GM23248 (cell line): ENCODE results near the gene OAF. TPM values are rescaled to one million over a fixed set of nuclear protein-coding genes. Genes with fewer than 3 reads are reported as not detected.

Experiments used
- DNase-seq: peaks from one replicate; pipeline ENCODE4 v3.0.0-alpha.2; 2015
- H2AFZ ChIP-seq: fragments of 200-600 bp; sonication (generic); 2 replicates; pipeline ENCODE4 v1.6.1; 2016; ENCODE audit warnings: antibody characterized with exemption
- H3F3A ChIP-seq: fragments of 200-600 bp; sonication (generic); 2 replicates; pipeline ENCODE4 v1.6.1; 2016; ENCODE audit warnings: mild to moderate bottlenecking, antibody characterized with exemption, mixed run types; ENCODE audit not compliant: insufficient read depth
- H3K27ac ChIP-seq: fragments of 200-600 bp; sonication (generic); 2 replicates; pipeline ENCODE4 v1.5.1; 2016; ENCODE audit warnings: mild to moderate bottlenecking
- H3K27me3 ChIP-seq: fragments of 200-600 bp; sonication (generic); replicated peaks from 2 replicates; pipeline ENCODE4 v1.6.1; 2016; ENCODE audit warnings: mild to moderate bottlenecking; ENCODE audit not compliant: insufficient read depth
- H3K36me3 ChIP-seq: fragments of 200-600 bp; sonication (generic); 2 replicates; pipeline ENCODE4 v1.6.1; 2016; ENCODE audit warnings: low read depth, mild to moderate bottlenecking
- H3K4me1 ChIP-seq: fragments of 200-600 bp; sonication (generic); 2 replicates; pipeline ENCODE4 v1.6.1; 2016; ENCODE audit warnings: mild to moderate bottlenecking; ENCODE audit not compliant: insufficient read depth
- H3K4me2 ChIP-seq: fragments of 200-600 bp; sonication (generic); one replicate; pipeline ENCODE4 v1.6.1; 2016; ENCODE audit warnings: mild to moderate bottlenecking; ENCODE audit not compliant: unreplicated experiment
- H3K4me3 ChIP-seq: fragments of 200-600 bp; sonication (generic); 2 replicates; pipeline ENCODE4 v1.5.1; 2016; ENCODE audit warnings: mild to moderate bottlenecking
- H3K79me2 ChIP-seq: fragments of 200-600 bp; sonication (generic); 2 replicates; pipeline ENCODE4 v1.6.1; 2016; ENCODE audit warnings: mild to moderate bottlenecking; ENCODE audit not compliant: insufficient read depth
- H3K9ac ChIP-seq: fragments of 200-600 bp; sonication (generic); 2 replicates; pipeline ENCODE4 v1.6.1; 2016; ENCODE audit warnings: mild to moderate bottlenecking
- H3K9me2 ChIP-seq: fragments of 200-600 bp; sonication (generic); 2 replicates; pipeline ENCODE4 v1.6.1; 2016; ENCODE audit warnings: mixed run types, mild to moderate bottlenecking, moderate library complexity; ENCODE audit not compliant: insufficient read depth
- H3K9me3 ChIP-seq: fragments of 200-600 bp; sonication (generic); one replicate; pipeline ENCODE4 v1.6.1; 2017; ENCODE audit warnings: low read depth
- H4K20me1 ChIP-seq: fragments of 200-600 bp; sonication (generic); 2 replicates; pipeline ENCODE4 v1.6.0; 2016; ENCODE audit not compliant: insufficient read depth
- EZH2 ChIP-seq: fragments of 200-600 bp; sonication (generic); IDR thresholded peaks from 2 replicates; pipeline ENCODE4 v1.6.1; 2018; ENCODE audit warnings: antibody characterized with exemption, mild to moderate bottlenecking; ENCODE audit not compliant: insufficient read depth, poor library complexity, severe bottlenecking
- EZH2phosphoT487 ChIP-seq: fragments of 200-600 bp; sonication (generic); IDR thresholded peaks from 2 replicates; pipeline ENCODE4 v1.6.1; 2018; ENCODE audit warnings: antibody characterized with exemption, moderate library complexity, mild to moderate bottlenecking, low read depth; ENCODE audit not compliant: insufficient read depth
- WGBS, 2 experiments: methylation state at CpG; one replicate each; pipeline ENCODE4 v1.1.6; 2015 to 2017; ENCODE audit warnings: low lambda C conversion rate in 2 of 2, low coverage in 1 of 2; ENCODE audit errors: missing lambda C conversion rate in 2 of 2; 5-methylcytosine and 5-hydroxymethylcytosine counted together
- in situ Hi-C: fragments of 300-500 bp; cut with MboI; formaldehyde crosslinking; loops from 2 replicates; pipeline ENCODE4 v1.15.0; 2020
- polyA plus RNA-seq: library from polyadenylated mRNA; unstranded; fragments of >200 nt; fragmentation: Nextera tagmentation; extraction: Ambion mirVana; gene quantifications from 2 replicates; pipeline ENCODE4 v1.2.1, GENCODE V29; 2016
- total RNA-seq: library from RNA; depleted of rRNA; stranded (reverse); fragments of >200 nt; shearing (Covaris generic); gene quantifications from 2 replicates; pipeline ENCODE4 v1.2.3, GENCODE V29; 2014

Gene OAF
- total and polyA plus RNA-seq, 2 experiments from 2014 or later = 80.0 to 116 TPM

- peaks cover 15% of the 10 kb centered on the region for H3F3A ChIP-seq
- peaks cover 65% of the 10 kb centered on the region for H3K79me2 ChIP-seq
- peak overlapping the region; percentile 90 for H3K4me2 ChIP-seq
- peak; percentile 40 for DNase-seq
- H3K9me3 ChIP-seq = no peaks in the 10 kb centered on the region
- peak overlapping the region; percentile 54; the same call in 1 of the 2 replicates for H2AFZ ChIP-seq
- peak overlapping the region; percentile 88 for H3K4me3 ChIP-seq
- peak overlapping the region; percentile 95 for H3K9ac ChIP-seq
- H3K4me1 ChIP-seq = peaks cover 47% of the 10 kb centered on the region
- peak overlapping the region; percentile 45 for H3K27ac ChIP-seq
- H3K36me3 ChIP-seq = no peaks in the 10 kb centered on the region
- TF ChIP-seq EZH2 (no peak), EZH2phosphoT487 (no peak)
- 38 to 46% methylated on average over 2 of the region's 2 CpGs for WGBS, 2 experiments
- H3K9me2 ChIP-seq = no peaks in the 10 kb centered on the region
- no peaks in the 10 kb centered on the region for H3K27me3 ChIP-seq
- in situ Hi-C loops = no loop called here
- H4K20me1 ChIP-seq = no peaks in the 10 kb centered on the region
Measured at GRCh38 chr11:120212926-120213325, 2.1 kb downstream of the OAF start.

- Histone ChIP-seq H3K4me1 (peaks cover 32% of the 10 kb centered on the region), H3K4me2 (no peak overlapping the region), H3K9ac (no peak overlapping the region), H3K79me2 (peaks cover 79% of the 10 kb centered on the region), H3K27ac (no peak overlapping the region), H3K4me3 (no peak overlapping the region), H3K9me2 (no peaks in the 10 kb centered on the region), H3F3A (peaks cover 7% of the 10 kb centered on the region), H3K9me3 (no peaks in the 10 kb centered on the region), H4K20me1 (no peaks in the 10 kb centered on the region), H2AFZ (no peak overlapping the region), H3K27me3 (no peaks in the 10 kb centered on the region), H3K36me3 (no peaks in the 10 kb centered on the region)
- in situ Hi-C loops = no loop called here
- DNase-seq = no peak
- WGBS, 2 experiments = 93 to 96% methylated on average over 7 of the region's 7 CpGs
- TF ChIP-seq EZH2 (no peak), EZH2phosphoT487 (no peak)
Measured at GRCh38 chr11:120214581-120214980, 3.7 kb downstream of the OAF start.

GRCh38 chr11:120215634-120216033 lies 4.8 kb downstream of the OAF start:
- Histone ChIP-seq H3K4me3 (0 out of 2 replicates have a peak overlapping the region, but pooled peaks have one; percentile 18), H2AFZ (no peak overlapping the region), H3K9ac (peak overlapping the region; percentile 37; the same call in 1 of the 2 replicates), H3K4me1 (peaks cover 26% of the 10 kb centered on the region), H3K27me3 (no peaks in the 10 kb centered on the region), H3K9me3 (no peaks in the 10 kb centered on the region), H3K4me2 (peak overlapping the region; percentile 28), H3K27ac (no peak overlapping the region), H4K20me1 (no peaks in the 10 kb centered on the region), H3K79me2 (peaks cover 89% of the 10 kb centered on the region), H3F3A (no peaks in the 10 kb centered on the region), H3K36me3 (no peaks in the 10 kb centered on the region), H3K9me2 (no peaks in the 10 kb centered on the region)
- no peak for TF ChIP-seq EZH2phosphoT487
- no peak for TF ChIP-seq EZH2
- 33 to 50% methylated on average over 5 of the region's 5 CpGs for WGBS, 2 experiments
- in situ Hi-C loops = no loop called here
- peak; percentile 75 for DNase-seq

GRCh38 chr11:120216426-120217102 lies 5.7 kb downstream of the OAF start:
- Histone ChIP-seq H3K36me3 (no peaks in the 10 kb centered on the region), H3K4me2 (no peak overlapping the region), H3K4me3 (no peak overlapping the region), H3K4me1 (peaks cover 26% of the 10 kb centered on the region), H3F3A (no peaks in the 10 kb centered on the region), H3K9me2 (no peaks in the 10 kb centered on the region), H3K27ac (no peak overlapping the region), H3K27me3 (no peaks in the 10 kb centered on the region), H3K79me2 (peaks cover 94% of the 10 kb centered on the region), H3K9ac (no peak overlapping the region), H2AFZ (no peak overlapping the region), H3K9me3 (no peaks in the 10 kb centered on the region), H4K20me1 (no peaks in the 10 kb centered on the region)
- in situ Hi-C loops = no loop called here
- WGBS, 2 experiments = 84 to 85% methylated on average over 8 of the region's 8 CpGs
- no peak for DNase-seq
- TF ChIP-seq EZH2phosphoT487 = no peak
